ENCODE results near the gene FOXK1. TPM values are rescaled to one million over a fixed set of nuclear protein-coding genes. Genes with fewer than 3 reads are reported as not detected.

The FOXK1 gene
- polyA plus RNA-seq, 3 donors: 0.33 to 16.8 (median 0.76) TPM

- Histone ChIP-seq H2AFZ (ENCODE audit: insufficient read depth, low read depth, low read length, poor library complexity, severe bottlenecking) (no peak overlapping the region), H3K4me2 (replicated peaks; ENCODE audit: extremely low read depth, low read length, poor library complexity, severe bottlenecking) (no peak overlapping the region), H3K4me1 (ENCODE audit: control insufficient read depth in 1 of 2, insufficient read depth in 2 of 2, low read length in 2 of 2) (no peaks in the 10 kb centered on the region), H3K36me3 (replicated peaks in 1 of 2; ENCODE audit: control insufficient read depth in 1 of 2, insufficient read depth in 2 of 2, low read length in 2 of 2) (no peaks in the 10 kb centered on the region), H3K27me3 (ENCODE audit: control insufficient read depth in 2 of 2, insufficient read depth in 2 of 2, low read length in 2 of 2) (no peaks in the 10 kb centered on the region), H3K79me2 (ENCODE audit: insufficient read depth, low read length) (no peaks in the 10 kb centered on the region), H3K9ac (ENCODE audit: insufficient read depth, low read length, poor library complexity, severe bottlenecking) (no peak overlapping the region), H3K9me3 (replicated peaks in 1 of 2; ENCODE audit: control insufficient read depth in 1 of 2, insufficient read depth in 1 of 2, low read length in 2 of 2) (no peaks in the 10 kb centered on the region), H3K4me3 (replicated peaks in 1 of 3; ENCODE audit: low read depth in 2 of 3, low read length in 3 of 3) (no peak overlapping the region), H3K27ac (ENCODE audit: low read depth in 1 of 2, low read length in 2 of 2) (no peak overlapping the region), H4K20me1 (ENCODE audit: insufficient read depth, low read length) (no peaks in the 10 kb centered on the region)
- no peak for DNase-seq
- Mint-ChIP-seq H3K4me3 (no peak overlapping the region), H3K36me3 (no peaks in the 10 kb centered on the region), H3K27me3 (ENCODE audit: low read depth in 3 of 3) (peaks cover 3 to 8% (median 7%) of the 10 kb centered on the region in 3 donors), H3K9me3 (peaks cover 0 to 3% (median 0%) of the 10 kb centered on the region in 7 donors), H3K4me1 (no peaks in the 10 kb centered on the region), H3K27ac (no peak overlapping the region)
- intact Hi-C loops (cut with micrococcal nuclease): no loop called here
- no peak for TF ChIP-seq CTCF (IDR thresholded peaks at IDR 0.05)
- WGBS (ENCODE audit: insufficient coverage): 86% methylated on average over 14 of the region's 19 CpGs
These were observed 138.4 kb downstream of the FOXK1 start for GRCh38 chr7:4820405-4820966.

Small RNAs within 50 kb of the gene (small RNA-seq; reads per million reads assigned to genes)
- gene MIR4656 (ENCODE audit: insufficient read length, low read depth): not detected
- not detected for gene RF00019 (ENCODE audit: insufficient read length, low read depth)

Other genes starting within 250 kb of the FOXK1 start
- gene AP5Z1, start 93.3 kb downstream of the FOXK1 start, polyA plus RNA-seq: 10 to 100 TPM; 30.8 to 75.2 (median 33.8) TPM
- not detected for gene PAPOLB, start 179.7 kb downstream of the FOXK1 start, polyA plus RNA-seq
- not detected for gene RADIL, start 201.4 kb downstream of the FOXK1 start, polyA plus RNA-seq